GM19099 (cell line): ENCODE measurements around the gene CLEC16A.

ENCODE experiments used
- POLR2A ChIP-seq: IDR thresholded peaks from 3 replicates; pipeline ENCODE4 v1.6.1; 2011; ENCODE audit warnings: low read depth; ENCODE audit not compliant: insufficient read length; ENCODE audit errors: extremely low read depth

CLEC16A gene

GRCh38 chr16:11205065-11205699, 260.8 kb downstream of the CLEC16A start:
- no peak for TF ChIP-seq POLR2A

- TF ChIP-seq POLR2A: peak; percentile 28
Observed at GRCh38 chr16:11205754-11206581, 261.6 kb downstream of the CLEC16A start.

GRCh38 chr16:11207646-11208045, 263.3 kb downstream of the CLEC16A start:
- TF ChIP-seq POLR2A: no peak

- TF ChIP-seq POLR2A: no peak
Observed at GRCh38 chr16:11208916-11209665, 264.7 kb downstream of the CLEC16A start.

GRCh38 chr16:11210260-11210659, 265.9 kb downstream of the CLEC16A start:
- TF ChIP-seq POLR2A: no peak

- TF ChIP-seq POLR2A: no peak
Observed at GRCh38 chr16:11211061-11211976, 267.0 kb downstream of the CLEC16A start.

GRCh38 chr16:11211977-11212797, 267.8 kb downstream of the CLEC16A start:
- no peak for TF ChIP-seq POLR2A

GRCh38 chr16:11212798-11213196, 268.4 kb downstream of the CLEC16A start:
- TF ChIP-seq POLR2A: no peak

GRCh38 chr16:11213373-11213772, 269.0 kb downstream of the CLEC16A start:
- TF ChIP-seq POLR2A: no peak

GRCh38 chr16:11213799-11214198, 269.4 kb downstream of the CLEC16A start:
- TF ChIP-seq POLR2A: no peak

GRCh38 chr16:11215935-11216556, 271.7 kb downstream of the CLEC16A start:
- no peak for TF ChIP-seq POLR2A

GRCh38 chr16:11217651-11218603, 273.6 kb downstream of the CLEC16A start:
- no peak for TF ChIP-seq POLR2A
